ENCODE results near the gene PPFIA3.
"Not testable (repeated sequence)": the region's sequence is repeated elsewhere in the genome, so short reads cannot be mapped to it uniquely, and the experiment has no call there.

PPFIA3 gene

DNA sequence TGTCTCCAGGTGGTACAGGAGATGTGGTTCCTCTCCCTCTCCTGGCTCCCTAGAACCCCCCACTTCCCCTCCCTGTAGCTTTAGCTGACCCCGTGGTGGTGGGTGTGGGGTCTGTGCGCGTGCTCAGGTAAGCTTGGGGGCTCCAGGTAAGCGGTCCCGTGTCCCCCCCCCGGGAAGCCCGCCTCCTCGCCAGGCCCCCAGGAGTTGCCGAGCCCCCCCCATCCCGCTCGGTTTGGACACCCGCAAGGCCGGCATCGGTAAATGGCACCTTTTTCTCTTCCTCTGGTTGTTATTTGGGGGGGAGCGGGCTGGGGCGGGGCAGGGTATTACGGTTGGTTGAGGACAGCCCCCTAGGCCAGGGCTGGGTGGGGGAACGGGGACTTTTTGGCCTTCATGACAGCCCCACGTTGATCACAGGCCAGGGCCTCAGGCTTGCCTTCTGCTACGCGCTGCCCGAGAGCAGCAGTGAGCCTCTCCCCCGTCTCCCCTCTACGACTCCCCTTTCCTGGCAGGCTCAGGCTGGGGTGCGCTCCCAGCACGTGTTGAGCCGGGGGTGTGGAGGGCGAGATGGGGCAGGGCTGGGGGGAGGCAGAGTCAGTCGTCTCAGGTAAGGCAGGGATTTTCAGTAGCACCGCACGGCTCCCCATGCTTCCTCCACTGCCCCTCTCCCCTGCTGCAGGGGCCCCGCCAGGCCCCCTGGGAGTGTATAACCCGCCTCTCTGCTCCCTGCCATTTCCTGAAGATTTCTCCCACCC lies 15.8 kb upstream of the PPFIA3 start:
- no peak for DNase-seq (ENCODE audit: low spot score)

DNA sequence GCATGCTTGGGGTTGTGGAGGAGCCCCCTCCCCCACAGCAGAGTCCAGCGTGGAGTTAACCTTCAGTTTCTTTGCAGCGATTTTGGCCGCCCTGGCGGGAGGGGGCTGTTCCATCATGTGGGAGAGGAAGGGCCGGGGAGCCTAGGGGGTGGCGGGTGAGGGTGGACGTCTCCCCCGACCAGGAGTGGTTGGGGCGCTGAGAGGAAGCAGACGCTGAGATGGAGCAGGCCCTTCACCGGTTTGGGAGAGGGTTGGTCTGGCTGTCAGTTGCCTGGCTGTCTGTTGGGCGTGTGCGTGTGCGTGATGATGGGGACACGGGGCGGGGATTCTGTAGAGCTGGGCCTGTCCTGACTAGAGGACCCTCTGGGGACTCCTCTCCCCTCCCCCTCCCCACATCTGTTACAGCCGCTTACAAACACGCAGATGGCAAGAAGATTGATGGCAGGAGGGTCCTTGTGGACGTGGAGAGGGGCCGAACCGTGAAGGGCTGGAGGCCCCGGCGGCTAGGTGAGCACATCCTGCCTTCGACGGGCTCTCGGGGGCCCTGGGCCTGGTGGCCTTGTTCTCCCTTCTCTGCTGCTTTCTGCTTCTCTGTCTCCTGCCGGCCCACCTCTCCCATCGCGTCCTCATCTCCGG lies 15.0 kb upstream of the PPFIA3 start:
- DNase-seq (ENCODE audit: low spot score) = no peak

DNA sequence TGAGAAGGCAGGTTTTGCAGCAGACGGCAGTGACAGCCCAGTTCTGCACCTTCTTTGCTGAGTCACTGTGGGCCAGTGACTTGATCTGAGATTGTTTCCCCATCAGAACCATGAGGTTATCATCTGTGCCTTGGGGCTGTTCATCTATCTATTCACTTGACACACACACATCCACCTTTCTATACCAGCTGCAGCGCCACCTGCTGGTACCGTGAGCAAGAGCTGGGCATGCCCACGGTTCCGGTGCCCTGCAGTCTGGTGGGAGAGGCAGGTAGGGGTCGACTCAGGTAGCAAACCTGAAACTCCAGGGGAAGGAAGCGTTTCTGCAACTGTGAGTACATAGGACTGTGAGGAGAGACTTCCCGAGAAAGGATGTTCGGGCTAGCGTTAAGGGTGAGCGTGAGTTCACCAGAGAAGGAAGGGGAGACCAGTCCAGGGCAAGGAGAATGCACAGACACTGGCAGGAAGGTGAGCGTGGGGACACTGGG lies 12.7 kb upstream of the PPFIA3 start:
- peak; percentile 46 for DNase-seq (ENCODE audit: low spot score)

DNA sequence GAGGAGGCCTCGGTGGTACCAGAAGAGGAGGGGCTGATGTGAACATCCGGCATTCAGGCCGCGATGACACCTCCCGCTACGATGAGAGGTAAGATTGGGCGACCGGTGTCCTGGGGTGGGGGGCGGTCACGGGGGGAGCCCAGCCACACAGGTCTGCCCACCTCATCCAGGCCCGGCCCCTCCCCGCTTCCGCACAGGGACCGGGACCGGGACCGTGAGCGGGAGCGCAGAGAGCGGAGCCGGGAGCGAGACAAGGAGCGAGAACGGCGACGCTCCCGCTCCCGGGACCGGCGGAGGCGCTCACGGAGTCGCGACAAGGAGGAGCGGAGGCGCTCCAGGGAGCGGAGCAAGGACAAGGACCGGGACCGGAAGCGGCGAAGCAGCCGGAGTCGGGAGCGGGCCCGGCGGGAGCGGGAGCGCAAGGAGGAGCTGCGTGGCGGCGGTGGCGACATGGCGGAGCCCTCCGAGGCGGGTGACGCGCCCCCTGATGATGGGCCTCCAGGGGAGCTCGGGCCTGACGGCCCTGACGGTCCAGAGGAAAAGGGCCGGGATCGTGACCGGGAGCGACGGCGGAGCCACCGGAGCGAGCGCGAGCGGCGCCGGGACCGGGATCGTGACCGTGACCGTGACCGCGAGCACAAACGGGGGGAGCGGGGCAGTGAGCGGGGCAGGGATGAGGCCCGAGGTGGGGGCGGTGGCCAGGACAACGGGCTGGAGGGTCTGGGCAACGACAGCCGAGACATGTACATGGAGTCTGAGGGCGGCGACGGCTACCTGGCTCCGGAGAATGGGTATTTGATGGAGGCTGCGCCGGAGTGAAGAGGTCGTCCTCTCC lies 11.5 kb upstream of the PPFIA3 start:
- DNase-seq (ENCODE audit: low spot score) = no peak

DNA sequence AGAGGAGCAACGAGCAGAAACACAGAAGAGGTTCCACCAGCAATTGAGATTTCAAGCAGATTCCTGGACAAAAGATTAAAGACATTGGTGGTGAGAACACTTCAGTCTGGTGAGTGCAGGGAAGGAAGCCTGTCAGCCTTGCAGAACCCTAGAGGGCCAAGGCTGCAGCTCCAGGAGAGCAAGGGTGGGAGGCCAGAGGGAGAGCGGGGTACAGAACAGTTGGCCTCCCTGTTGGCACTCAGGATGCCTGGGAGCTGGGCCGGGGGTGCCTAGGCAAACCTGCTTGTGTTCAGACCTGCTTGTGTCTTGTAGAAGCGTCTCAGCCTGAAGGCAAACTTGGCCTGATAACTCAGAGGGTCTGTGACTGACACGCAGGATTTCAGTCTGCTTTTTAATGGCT lies 10.3 kb upstream of the PPFIA3 start:
- no peak for DNase-seq (ENCODE audit: low spot score)

DNA sequence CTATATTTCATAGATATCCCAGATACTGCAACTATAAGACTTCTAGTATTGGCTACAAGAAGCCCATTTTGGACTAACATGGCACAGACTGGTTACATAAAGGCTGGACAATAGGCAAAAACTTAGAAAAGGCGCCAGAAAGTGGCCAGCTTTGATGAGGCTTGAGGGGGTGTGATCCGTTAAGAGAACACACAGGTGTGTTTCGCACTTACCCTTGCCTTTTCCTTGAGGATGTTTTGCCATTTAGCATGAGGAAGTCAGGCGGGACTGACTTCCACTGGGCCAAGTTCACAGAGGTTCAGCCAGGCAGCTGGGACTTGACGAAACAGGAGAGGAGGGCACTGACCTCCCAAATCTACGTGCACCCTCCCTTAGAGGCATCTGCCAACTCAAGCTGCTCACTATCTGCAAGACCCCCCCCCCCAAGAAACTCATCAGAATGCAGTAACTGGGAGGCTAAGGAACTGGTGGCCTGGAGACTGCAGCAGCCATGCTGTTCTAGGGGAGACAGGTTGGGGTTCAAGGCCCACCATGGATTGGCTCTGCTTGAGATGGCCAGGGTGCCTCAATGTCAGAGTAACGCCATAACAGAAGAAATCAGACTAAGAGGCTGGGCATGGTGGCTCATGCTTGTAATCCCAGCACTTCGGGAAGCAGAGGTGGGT lies 9.6 kb upstream of the PPFIA3 start:
- no peak for DNase-seq (ENCODE audit: low spot score)

DNA sequence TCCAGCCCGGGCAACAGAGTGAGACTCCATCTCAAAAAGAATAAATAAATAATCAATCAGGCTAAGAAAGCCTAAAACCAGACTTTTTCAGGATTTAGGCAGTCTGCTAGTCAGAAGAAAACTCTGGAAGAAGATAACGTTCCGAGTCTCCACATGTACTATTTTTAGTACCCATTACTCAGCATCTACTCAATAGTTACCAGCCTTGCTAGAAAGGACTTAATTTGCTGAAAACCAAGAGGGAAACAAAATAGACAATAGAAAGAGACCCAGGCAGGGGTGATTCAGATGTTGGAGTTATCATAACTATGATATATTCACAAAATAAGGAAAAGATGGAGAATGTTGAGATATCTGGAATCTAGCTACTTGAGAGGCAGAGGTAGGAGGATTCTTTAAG lies 8.8 kb upstream of the PPFIA3 start:
- peak; percentile 56 for DNase-seq (ENCODE audit: low spot score)

DNA sequence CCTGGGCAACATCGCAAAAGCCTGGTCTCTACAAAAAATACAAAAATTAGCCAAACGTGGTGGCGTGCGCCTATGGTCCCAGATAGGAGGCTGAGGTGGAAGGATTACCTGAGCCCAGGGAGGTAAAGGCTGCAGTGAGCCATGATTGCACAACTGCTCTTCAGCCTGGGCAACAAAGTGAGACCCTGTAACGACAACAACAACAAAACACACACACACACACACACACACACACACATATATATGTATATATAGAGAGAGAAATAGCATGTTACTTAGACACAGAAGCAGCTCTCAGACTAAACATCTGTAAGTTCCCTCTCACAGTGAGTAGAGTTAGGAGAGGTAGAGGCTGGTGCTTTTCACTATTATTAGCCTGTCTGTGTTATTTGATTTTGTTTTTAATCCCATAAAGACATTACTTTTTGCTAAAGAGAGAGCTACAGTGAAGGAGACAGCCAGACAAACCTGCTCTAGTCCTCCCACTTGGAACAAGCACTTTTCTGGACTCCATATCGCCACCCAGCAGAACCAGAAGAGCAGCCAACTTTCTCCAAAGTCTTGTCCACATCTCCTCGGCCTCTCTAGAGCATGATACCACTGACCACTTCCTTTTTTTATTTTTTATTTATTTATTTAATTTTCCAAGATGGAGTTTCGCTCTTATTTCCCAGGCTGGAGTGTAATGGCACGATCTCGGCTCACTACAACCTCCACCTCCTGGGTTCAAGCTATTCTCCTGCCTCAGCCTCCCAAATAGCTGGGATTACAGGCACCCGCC lies 7.9 kb upstream of the PPFIA3 start:
- no peak for DNase-seq (ENCODE audit: low spot score)

DNA sequence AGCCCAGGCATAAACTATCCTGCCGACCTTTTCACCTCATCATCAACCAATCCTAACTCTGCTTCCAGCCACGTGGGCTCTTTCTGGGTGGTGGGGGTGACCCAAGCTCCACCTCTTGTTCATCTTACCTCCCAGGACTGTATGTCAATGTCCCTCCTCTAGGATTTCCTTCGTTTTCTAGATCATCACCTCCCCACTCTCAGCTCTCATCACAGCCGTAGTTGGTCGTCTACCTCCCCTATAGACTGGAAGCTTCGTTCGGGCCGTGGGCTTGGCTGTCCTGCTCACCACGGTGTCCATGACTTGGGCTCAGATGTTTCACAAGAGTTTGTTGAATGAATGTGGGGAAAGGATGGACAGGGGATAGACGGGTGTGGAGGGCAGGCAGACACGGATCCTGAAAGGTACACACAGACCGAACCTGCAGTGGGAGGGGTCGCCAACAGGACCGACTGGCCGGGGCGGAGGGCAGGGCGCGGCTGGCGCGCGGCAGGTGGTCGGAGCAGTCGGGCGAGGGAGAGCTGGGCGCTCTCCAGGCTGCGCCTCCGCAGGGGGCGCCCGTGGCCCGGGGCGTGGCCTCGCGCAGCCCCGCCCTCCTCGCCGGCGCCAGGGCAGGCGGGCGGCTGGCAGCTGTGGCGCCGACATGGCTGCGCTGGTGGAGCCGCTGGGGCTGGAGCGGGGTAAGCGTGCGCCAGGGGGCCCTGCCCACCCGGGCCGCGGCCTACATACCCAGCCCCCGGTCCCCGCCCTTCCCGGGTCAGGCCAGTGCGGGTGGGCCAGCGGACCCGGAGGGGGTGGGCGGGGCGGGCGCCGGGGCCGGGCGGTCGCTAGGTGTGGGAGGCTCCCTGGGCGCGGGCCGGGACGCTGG lies 5.3 kb upstream of the PPFIA3 start, which contains the start of gene LIN7B:
TSS of gene LIN7B (plus strand) at position 609 of the 868 bp plus-strand sequence. CDS start at position 644, 35 bp downstream.
- peak; percentile 95 for DNase-seq (ENCODE audit: low spot score)

DNA sequence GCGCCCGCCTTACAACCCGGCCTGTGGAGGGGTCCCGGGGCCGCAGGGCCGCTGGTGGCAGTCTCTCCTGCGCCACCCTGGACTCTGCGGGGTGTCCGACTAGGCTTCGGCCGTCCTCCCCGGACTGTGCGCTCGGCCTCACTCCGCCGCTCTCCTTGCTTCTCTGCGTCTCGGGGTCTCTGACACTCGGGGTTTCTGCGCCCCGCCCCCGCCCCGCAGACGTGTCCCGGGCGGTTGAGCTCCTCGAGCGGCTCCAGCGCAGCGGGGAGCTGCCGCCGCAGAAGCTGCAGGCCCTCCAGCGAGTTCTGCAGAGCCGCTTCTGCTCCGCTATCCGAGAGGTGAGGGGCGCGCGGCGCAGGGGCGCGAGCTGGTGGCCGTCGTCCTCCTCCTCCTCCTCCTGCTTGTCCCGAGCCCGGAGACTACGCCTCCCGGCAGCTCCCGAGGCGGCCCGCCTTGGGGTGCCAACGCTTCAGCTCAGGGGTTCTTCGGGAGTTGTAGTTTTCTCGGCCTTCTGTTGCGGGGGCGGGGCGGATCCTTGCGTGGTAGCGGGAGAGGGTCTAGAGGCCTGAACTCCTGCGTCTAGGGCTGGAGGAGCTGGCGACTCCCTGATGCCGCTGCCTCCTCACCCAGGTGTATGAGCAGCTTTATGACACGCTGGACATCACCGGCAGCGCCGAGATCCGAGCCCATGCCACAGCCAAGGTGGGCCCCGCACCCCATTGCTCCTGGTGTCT lies 4.5 kb upstream of the PPFIA3 start:
- peak; percentile 65 for DNase-seq (ENCODE audit: low spot score)

DNA sequence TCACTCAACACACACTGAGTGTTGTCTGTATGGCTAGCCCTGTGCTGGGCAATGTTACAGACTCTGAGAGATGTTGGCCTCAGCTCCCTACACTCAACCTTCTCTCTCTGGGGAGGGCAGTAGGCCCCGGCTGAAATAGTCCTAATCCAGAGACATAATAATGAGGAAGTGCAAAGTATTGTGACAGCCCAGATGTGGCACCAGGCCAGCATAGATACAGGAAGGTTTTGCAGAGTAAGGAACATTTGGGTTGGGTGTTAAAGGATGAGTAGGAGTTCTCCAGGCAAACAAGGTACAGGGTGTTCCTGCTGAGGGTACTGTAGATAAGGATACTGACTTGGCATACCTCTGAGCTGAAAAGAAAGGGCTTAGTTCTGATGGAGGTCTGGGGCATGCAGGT lies 2.8 kb upstream of the PPFIA3 start:
- DNase-seq (ENCODE audit: low spot score) = no peak

DNA sequence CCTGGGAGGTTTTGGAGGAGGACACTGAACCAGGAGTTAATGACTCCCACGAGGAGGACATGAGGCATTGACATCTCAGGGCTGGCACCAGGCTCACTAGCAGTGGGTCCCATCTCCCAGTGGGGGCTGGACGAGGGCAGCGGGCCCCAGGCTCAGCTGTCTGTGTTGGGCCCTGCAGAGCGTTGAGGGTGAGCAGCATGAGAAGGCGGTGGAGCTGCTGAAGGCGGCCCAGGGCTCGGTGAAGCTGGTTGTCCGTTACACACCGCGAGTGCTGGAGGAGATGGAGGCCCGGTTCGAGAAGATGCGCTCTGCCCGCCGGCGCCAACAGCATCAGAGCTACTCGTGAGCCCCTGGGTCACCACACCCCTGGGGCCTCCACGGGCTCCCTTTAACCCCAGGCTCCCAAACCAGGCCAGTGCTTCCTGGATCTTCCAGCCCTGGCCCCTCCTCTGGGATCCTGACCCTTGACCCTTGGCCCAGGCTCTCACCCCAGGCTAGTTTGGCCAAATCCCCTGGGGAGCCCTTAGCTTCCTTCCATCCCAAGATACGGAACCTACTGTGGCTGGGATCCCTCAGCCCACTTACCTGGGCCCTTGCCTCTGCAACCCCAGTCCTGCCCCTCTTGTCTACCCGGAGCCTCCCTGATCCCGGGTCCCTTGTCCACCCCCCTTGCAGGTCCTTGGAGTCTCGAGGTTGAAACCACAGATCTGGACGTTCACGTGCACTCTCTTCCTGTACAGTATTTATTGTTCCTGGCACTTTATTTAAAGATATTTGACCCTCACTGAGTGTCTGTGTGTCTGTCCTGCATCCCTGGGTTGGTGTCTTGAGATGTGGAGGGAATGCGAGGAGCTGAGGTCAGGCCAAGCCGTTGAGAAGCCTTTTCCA lies 1.4 kb upstream of the PPFIA3 start:
- DNase-seq (ENCODE audit: low spot score) = no peak

DNA sequence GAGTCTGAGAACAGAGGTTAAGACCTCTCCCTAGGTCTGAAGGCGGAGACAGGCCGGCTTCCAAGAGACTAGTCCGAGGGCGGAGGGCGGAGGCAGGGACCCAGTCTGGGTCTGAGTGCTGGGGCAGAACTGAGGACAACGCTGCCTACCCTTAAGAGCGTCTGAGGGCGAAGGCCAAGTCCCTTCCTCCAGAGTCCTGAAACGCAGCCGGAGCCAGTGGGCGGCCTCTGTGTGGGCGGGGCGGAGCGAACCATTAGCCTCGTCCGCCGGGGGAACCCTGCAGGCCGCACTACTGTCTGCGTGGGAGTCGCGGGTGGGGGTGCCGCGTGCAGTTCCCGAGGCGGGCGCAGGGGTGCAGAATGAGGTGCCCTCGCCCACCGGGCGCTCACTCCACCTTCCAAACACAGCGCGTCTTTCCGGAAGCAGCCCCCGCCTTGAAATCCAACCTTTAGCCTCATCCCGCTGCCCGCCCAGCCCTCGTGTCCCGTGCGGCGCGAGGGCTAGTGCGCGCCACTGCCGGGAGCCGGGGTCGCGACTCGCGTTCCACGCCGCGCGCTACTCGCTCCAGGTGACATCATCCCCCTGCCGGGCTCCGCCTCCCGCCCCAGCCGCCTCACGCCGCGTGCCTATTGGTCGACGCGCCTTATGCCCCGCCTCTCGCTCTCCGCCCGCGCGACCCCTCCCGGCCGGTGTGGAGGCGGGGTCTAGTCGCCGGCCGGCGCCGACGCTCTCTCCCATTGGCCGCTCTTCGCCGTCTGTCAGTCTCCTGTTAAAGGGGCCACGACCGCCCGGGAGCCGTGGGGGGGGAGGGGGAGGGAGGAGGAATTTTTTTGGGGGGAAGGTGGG lies 556 bp upstream of the PPFIA3 start, which contains the start of gene C19orf73:
TSS of gene C19orf73 (minus strand) at position 579 of the 846 bp plus-strand sequence. CDS start at position 458, 121 bp downstream.
- DNase-seq (ENCODE audit: low spot score) = peak; percentile 99

DNA sequence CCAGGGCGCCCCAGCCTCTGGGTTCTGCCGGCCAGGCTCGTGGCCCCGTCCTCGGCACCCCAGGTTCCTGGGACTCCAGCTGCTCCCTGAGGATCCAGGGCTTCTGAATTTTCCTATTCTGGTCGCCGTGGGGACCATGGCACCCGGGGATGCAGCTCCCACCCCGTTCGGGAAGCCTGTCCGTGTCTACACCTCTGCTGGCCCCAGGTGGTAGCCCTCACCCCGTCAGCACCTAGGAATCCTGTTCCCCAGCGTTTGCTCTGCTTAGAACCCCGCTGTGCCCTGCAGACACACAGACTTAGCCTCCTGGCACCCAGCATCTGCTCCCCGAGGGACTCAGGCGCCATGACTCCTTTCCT lies 960 bp downstream of the PPFIA3 start:
- DNase-seq (ENCODE audit: low spot score) = no peak

DNA sequence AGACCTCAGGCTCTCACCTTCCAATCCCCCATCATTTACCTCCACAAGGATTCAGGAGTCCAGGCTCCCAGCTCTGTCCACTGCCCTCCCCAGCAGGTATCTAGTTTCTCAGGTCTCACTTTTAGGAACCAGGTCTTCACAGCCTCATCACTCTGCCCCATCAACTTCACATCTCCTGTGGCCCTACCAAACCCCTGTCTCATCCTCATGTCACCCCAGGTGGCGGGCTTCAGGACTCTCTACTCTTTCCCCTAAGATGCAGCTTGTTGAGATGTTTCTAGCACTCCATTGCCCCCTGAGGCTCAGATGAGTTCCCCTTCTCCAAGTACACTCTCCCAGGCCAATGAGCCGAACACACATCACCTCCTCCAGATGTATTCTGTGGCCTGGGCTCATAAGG lies 1.5 kb downstream of the PPFIA3 start:
- DNase-seq (ENCODE audit: low spot score) = no peak

DNA sequence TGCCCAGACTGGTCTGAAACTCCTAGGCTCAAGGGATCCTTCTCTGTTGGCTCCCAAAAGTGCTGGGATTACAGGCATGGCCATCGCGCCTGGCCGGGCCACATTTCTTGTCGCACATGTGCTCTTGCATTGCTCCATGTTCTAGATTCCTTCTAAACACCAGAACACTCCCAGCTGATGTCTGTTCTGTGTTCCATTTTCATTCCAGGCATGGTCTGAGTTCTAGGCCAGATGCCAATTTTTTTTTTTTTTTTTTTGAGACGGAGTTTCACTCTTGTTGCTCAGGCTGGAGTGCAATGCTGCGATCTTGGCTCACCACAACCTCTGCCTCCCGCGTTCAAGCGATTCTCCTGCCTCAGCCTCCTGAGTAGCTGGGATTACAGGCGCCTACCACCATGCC lies 2.5 kb downstream of the PPFIA3 start:
- DNase-seq (ENCODE audit: low spot score) = not testable (repeated sequence)

DNA sequence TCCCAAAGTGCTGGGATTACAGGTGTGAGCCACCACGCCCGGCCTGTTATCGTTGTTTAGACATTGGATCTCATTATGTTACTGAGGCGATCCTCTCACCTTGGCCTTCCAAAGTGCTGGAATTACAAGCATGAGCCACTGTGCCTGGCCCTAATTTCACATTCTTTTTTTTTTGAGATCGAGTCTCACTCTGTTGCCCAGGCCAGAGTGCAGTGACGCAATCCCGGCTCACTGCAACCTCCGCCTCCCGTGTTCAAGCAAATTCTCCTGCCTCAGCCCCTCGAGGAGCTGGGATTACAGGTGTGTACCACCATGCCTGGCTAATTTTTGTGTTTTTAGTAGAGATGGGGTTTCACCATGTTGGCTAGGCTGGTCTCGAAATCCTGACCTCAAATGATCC lies 3.9 kb downstream of the PPFIA3 start:
- DNase-seq (ENCODE audit: low spot score) = not testable (repeated sequence)
